ENCODE results near the gene CFAP97D1. TPM values are rescaled to one million over a fixed set of nuclear protein-coding genes. Genes with fewer than 3 reads are reported as not detected.

The CFAP97D1 gene
- total RNA-seq, 1 experiment from 2014 or later = 0.13 TPM

DNA sequence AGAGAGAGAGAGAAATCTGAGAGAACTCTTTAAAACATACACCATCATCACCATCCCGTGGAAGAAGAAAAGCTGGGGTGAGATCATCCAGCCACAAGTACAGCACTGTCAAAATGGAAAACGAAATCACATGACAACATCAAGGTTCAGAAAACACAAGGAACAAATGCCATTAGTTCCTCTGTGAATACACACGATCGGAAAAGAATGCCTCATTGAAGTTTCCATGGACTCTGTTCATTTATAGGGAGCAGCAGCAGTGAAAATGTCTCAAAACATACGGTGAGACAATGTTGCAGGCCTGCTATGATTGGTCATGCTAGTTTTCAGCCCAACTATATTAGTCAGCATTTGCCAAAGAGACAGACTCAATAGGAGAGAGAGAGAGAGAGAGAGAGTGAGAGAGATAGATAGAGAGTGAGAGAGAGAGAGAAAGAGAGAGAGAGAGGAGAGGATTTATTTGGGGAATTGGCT, 4.4 kb downstream of the CFAP97D1 start (continued):
- TF ChIP-seq, protein P1, sequence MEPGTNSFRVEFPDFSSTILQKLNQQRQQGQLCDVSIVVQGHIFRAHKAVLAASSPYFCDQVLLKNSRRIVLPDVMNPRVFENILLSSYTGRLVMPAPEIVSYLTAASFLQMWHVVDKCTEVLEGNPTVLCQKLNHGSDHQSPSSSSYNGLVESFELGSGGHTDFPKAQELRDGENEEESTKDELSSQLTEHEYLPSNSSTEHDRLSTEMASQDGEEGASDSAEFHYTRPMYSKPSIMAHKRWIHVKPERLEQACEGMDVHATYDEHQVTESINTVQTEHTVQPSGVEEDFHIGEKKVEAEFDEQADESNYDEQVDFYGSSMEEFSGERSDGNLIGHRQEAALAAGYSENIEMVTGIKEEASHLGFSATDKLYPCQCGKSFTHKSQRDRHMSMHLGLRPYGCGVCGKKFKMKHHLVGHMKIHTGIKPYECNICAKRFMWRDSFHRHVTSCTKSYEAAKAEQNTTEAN (CRISPR knock-in tag; IDR thresholded peaks at IDR 0.05) = no peak
- no peak for TF ChIP-seq SP1 (CRISPR knock-in tag; conservative IDR thresholded peaks at IDR 0.05)
- no peak for TF ChIP-seq TEAD1 (CRISPR knock-in tag; IDR thresholded peaks at IDR 0.05)
- TF ChIP-seq SMAD4 (CRISPR knock-in tag; IDR thresholded peaks at IDR 0.05) = no peak

DNA sequence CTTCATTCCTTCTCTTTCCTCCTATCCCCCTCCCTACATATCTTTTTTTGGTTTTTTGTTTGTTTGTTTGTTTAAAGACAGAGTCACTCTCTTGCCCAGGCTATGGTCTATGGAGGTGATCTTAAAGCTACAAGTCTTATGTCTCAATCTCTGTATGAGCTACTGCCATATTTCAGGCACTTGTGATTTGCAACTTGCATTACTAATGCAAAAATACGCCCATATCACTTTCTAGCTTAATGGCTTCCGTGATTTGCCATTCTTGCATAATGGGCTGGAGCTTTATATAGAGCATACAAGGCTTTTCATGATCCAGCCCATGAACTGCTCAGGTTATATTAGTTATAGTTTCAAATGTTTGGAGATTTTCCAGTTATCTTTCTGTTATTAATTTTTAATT, 7.5 kb downstream of the CFAP97D1 start:
- peaks cover 5% of the 10 kb centered on the region; the same call in 1 of the 2 replicates for H3K9me3 Mint-ChIP-seq
- no peak for DNase-seq (ENCODE audit: low spot score)
- no peak overlapping the region for H3K27ac Mint-ChIP-seq
- no peaks in the 10 kb centered on the region for H3K27me3 Mint-ChIP-seq (ENCODE audit: low read depth)
- POLR2A ChIA-PET = no interaction called here
- TF ChIP-seq CREM (CRISPR knock-in tag; IDR thresholded peaks at IDR 0.05) (no peak), NR1H2 (CRISPR knock-in tag; IDR thresholded peaks at IDR 0.05) (no peak), MYBL2 (CRISPR knock-in tag; IDR thresholded peaks at IDR 0.05) (no peak), HMGA2 (CRISPR knock-in tag; IDR thresholded peaks at IDR 0.05) (no peak), MXD4 (CRISPR knock-in tag; IDR thresholded peaks at IDR 0.05; ENCODE audit: borderline replicate concordance) (no peak), CBFB (CRISPR knock-in tag; IDR thresholded peaks at IDR 0.05; ENCODE audit: low read depth) (no peak), NFE2L1 (CRISPR knock-in tag; IDR thresholded peaks at IDR 0.05) (no peak), SOX15 (CRISPR knock-in tag; IDR thresholded peaks at IDR 0.05) (no peak), SP1 (CRISPR knock-in tag; conservative IDR thresholded peaks at IDR 0.05) (no peak), FOXK1 (CRISPR knock-in tag; IDR thresholded peaks at IDR 0.05) (no peak), IRF2 (CRISPR knock-in tag; IDR thresholded peaks at IDR 0.05; ENCODE audit: borderline replicate concordance, low read depth) (no peak)
- TF ChIP-seq, protein P2, sequence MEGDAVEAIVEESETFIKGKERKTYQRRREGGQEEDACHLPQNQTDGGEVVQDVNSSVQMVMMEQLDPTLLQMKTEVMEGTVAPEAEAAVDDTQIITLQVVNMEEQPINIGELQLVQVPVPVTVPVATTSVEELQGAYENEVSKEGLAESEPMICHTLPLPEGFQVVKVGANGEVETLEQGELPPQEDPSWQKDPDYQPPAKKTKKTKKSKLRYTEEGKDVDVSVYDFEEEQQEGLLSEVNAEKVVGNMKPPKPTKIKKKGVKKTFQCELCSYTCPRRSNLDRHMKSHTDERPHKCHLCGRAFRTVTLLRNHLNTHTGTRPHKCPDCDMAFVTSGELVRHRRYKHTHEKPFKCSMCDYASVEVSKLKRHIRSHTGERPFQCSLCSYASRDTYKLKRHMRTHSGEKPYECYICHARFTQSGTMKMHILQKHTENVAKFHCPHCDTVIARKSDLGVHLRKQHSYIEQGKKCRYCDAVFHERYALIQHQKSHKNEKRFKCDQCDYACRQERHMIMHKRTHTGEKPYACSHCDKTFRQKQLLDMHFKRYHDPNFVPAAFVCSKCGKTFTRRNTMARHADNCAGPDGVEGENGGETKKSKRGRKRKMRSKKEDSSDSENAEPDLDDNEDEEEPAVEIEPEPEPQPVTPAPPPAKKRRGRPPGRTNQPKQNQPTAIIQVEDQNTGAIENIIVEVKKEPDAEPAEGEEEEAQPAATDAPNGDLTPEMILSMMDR (IDR thresholded peaks at IDR 0.05) = no peak
- TF ChIP-seq, protein P3, sequence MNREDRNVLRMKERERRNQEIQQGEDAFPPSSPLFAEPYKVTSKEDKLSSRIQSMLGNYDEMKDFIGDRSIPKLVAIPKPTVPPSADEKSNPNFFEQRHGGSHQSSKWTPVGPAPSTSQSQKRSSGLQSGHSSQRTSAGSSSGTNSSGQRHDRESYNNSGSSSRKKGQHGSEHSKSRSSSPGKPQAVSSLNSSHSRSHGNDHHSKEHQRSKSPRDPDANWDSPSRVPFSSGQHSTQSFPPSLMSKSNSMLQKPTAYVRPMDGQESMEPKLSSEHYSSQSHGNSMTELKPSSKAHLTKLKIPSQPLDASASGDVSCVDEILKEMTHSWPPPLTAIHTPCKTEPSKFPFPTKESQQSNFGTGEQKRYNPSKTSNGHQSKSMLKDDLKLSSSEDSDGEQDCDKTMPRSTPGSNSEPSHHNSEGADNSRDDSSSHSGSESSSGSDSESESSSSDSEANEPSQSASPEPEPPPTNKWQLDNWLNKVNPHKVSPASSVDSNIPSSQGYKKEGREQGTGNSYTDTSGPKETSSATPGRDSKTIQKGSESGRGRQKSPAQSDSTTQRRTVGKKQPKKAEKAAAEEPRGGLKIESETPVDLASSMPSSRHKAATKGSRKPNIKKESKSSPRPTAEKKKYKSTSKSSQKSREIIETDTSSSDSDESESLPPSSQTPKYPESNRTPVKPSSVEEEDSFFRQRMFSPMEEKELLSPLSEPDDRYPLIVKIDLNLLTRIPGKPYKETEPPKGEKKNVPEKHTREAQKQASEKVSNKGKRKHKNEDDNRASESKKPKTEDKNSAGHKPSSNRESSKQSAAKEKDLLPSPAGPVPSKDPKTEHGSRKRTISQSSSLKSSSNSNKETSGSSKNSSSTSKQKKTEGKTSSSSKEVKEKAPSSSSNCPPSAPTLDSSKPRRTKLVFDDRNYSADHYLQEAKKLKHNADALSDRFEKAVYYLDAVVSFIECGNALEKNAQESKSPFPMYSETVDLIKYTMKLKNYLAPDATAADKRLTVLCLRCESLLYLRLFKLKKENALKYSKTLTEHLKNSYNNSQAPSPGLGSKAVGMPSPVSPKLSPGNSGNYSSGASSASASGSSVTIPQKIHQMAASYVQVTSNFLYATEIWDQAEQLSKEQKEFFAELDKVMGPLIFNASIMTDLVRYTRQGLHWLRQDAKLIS (CRISPR knock-in tag; IDR thresholded peaks at IDR 0.05; ENCODE audit: borderline replicate concordance) = no peak
- TF ChIP-seq, protein P4, sequence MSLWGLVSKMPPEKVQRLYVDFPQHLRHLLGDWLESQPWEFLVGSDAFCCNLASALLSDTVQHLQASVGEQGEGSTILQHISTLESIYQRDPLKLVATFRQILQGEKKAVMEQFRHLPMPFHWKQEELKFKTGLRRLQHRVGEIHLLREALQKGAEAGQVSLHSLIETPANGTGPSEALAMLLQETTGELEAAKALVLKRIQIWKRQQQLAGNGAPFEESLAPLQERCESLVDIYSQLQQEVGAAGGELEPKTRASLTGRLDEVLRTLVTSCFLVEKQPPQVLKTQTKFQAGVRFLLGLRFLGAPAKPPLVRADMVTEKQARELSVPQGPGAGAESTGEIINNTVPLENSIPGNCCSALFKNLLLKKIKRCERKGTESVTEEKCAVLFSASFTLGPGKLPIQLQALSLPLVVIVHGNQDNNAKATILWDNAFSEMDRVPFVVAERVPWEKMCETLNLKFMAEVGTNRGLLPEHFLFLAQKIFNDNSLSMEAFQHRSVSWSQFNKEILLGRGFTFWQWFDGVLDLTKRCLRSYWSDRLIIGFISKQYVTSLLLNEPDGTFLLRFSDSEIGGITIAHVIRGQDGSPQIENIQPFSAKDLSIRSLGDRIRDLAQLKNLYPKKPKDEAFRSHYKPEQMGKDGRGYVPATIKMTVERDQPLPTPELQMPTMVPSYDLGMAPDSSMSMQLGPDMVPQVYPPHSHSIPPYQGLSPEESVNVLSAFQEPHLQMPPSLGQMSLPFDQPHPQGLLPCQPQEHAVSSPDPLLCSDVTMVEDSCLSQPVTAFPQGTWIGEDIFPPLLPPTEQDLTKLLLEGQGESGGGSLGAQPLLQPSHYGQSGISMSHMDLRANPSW (CRISPR knock-in tag; conservative IDR thresholded peaks at IDR 0.05; ENCODE audit: low read depth) = no peak
- TF ChIP-seq, protein P5, sequence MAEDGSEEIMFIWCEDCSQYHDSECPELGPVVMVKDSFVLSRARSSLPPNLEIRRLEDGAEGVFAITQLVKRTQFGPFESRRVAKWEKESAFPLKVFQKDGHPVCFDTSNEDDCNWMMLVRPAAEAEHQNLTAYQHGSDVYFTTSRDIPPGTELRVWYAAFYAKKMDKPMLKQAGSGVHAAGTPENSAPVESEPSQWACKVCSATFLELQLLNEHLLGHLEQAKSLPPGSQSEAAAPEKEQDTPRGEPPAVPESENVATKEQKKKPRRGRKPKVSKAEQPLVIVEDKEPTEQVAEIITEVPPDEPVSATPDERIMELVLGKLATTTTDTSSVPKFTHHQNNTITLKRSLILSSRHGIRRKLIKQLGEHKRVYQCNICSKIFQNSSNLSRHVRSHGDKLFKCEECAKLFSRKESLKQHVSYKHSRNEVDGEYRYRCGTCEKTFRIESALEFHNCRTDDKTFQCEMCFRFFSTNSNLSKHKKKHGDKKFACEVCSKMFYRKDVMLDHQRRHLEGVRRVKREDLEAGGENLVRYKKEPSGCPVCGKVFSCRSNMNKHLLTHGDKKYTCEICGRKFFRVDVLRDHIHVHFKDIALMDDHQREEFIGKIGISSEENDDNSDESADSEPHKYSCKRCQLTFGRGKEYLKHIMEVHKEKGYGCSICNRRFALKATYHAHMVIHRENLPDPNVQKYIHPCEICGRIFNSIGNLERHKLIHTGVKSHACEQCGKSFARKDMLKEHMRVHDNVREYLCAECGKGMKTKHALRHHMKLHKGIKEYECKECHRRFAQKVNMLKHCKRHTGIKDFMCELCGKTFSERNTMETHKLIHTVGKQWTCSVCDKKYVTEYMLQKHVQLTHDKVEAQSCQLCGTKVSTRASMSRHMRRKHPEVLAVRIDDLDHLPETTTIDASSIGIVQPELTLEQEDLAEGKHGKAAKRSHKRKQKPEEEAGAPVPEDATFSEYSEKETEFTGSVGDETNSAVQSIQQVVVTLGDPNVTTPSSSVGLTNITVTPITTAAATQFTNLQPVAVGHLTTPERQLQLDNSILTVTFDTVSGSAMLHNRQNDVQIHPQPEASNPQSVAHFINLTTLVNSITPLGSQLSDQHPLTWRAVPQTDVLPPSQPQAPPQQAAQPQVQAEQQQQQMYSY (CRISPR knock-in tag; IDR thresholded peaks at IDR 0.05) = no peak
- H3K4me1 Mint-ChIP-seq = peaks cover 8% of the 10 kb centered on the region
- CTCF ChIA-PET = interaction anchor here (0.7 to 1.9 kb wide), 2 partner anchors 59 to 90 kb away, joined by 3 to 14 read pairs; partner anchors contain the start of gene CD300LG
- ATAC-seq = no peak
- H3K4me3 Mint-ChIP-seq = no peak overlapping the region
- no peaks in the 10 kb centered on the region for H3K36me3 Mint-ChIP-seq
